ENCODE results near the gene PHLDA3. TPM values are rescaled to one million over a fixed set of nuclear protein-coding genes. Genes with fewer than 3 reads are reported as not detected.

Gene PHLDA3
- total RNA-seq, 2 donors from 2014 or later, result 25.2 to 48.8 TPM

DNA sequence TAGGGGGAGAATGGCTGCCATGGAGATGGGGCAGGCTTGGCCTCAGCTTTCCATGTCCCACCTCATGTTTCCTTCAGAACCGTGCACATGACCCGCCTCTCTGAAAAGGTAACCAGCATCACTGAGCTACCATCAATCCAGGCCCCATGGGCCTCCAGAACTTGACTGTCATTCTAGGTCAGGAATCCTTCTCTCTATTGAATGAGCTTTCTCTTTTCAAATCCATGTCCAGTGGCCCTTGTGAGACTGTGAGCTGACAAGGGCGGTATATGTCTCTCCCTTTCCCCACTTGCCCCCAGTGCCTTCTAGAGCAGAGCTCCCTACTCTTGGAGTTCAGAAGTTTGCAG, 33.5 kb upstream of the PHLDA3 start:
- intact Hi-C loops (cut with DNase I), result no loop called here
- Histone ChIP-seq H3K27ac (peak overlapping the region; percentile 22 to 90 (median 66)), H3K9me3 (no peaks in the 10 kb centered on the region), H3K4me3 (no peak overlapping the region), H3K4me1 (peaks cover 76% of the 10 kb centered on the region), H3K27me3 (no peaks in the 10 kb centered on the region), H3K36me3 (replicated peaks in 1 of 2; ENCODE audit: insufficient read depth in 1 of 2, low read depth in 2 of 2) (no peaks in the 10 kb centered on the region)
- TF ChIP-seq, protein P1, sequence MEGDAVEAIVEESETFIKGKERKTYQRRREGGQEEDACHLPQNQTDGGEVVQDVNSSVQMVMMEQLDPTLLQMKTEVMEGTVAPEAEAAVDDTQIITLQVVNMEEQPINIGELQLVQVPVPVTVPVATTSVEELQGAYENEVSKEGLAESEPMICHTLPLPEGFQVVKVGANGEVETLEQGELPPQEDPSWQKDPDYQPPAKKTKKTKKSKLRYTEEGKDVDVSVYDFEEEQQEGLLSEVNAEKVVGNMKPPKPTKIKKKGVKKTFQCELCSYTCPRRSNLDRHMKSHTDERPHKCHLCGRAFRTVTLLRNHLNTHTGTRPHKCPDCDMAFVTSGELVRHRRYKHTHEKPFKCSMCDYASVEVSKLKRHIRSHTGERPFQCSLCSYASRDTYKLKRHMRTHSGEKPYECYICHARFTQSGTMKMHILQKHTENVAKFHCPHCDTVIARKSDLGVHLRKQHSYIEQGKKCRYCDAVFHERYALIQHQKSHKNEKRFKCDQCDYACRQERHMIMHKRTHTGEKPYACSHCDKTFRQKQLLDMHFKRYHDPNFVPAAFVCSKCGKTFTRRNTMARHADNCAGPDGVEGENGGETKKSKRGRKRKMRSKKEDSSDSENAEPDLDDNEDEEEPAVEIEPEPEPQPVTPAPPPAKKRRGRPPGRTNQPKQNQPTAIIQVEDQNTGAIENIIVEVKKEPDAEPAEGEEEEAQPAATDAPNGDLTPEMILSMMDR (IDR thresholded peaks at IDR 0.05), result no peak
- no peak for TF ChIP-seq POLR2A (IDR thresholded peaks at IDR 0.05)
- no peak for DNase-seq
- 70 to 100% methylated on average over 1 to 3 of the region's 3 CpGs for WGBS, 2 donors
- no peak for ATAC-seq

DNA sequence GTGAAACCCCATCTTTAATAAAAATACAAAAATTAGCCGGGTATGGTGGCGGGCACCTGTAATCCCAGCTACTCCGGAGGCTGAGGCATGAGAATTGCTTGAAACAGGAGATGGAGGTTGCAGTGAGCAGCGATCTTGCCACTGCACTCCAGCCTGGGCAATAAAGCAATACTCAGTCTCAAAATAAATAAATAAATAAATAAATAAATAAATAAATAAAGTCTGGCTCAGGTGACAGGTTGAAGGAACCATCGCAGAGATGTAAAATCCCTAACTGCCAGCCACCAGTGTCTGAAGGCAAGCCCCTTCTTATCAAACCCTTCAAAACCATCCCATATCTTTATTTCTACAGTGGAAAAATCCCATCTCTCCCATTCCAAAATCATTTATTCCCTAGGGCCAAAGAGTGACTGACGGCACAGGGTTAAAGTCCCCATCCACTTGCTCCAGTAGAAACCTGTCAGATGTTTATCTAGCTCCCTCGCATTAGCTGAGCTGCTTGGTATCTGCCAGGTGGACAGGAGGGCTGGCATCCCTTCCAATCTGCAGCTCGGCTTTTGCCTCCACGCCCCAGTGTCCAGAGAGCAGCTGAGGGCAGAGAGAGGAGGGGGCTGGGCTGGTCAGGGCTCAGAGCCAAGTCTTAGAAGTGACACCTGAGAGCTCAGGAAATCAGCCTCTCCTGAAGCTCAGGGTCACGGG, 33.0 kb upstream of the PHLDA3 start:
- peak overlapping the region; percentile 22 to 90 (median 66) for H3K27ac ChIP-seq
- H3K36me3 ChIP-seq (replicated peaks in 1 of 2; ENCODE audit: insufficient read depth in 1 of 2, low read depth in 2 of 2), result no peaks in the 10 kb centered on the region
- intact Hi-C loops (cut with DNase I), result no loop called here
- no peaks in the 10 kb centered on the region for H3K27me3 ChIP-seq
- TF ChIP-seq, protein P1 (IDR thresholded peaks at IDR 0.05), result no peak
- no peak for TF ChIP-seq POLR2A (IDR thresholded peaks at IDR 0.05)
- ATAC-seq, result no peak
- 59 to 66% methylated on average over 6 to 9 of the region's 10 CpGs for WGBS, 2 donors
- DNase-seq, result peak; percentile 45 to 72 (median 63)
- H3K9me3 ChIP-seq, result no peaks in the 10 kb centered on the region
- no peak overlapping the region for H3K4me3 ChIP-seq
- peaks cover 71% of the 10 kb centered on the region for H3K4me1 ChIP-seq

DNA sequence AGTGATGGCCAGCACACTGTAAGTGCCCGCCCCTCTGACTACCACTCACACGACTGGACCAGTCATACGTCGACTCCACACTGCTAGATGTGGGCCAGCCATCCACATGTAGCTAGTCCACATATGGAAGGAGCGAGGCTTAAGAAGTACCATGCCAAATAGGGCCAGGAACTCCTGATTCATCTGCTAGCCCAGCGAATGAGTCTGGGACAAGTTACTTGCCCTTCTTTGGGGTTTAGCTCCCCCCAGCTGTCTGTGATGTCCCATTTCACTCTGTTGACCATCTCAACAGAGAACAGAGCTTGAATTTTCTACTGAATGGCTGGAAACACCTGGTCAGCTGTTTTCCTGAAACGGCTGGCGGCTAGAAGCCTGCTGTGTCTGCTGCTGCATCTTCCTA, 32.2 kb upstream of the PHLDA3 start:
- ATAC-seq (no peak), DNase-seq (no peak)
- Histone ChIP-seq H3K27ac (peak overlapping the region; percentile 1 to 90 (median 31)), H3K4me1 (peaks cover 69% of the 10 kb centered on the region), H3K36me3 (replicated peaks in 1 of 2; ENCODE audit: insufficient read depth in 1 of 2, low read depth in 2 of 2) (no peaks in the 10 kb centered on the region), H3K27me3 (no peaks in the 10 kb centered on the region), H3K4me3 (no peak overlapping the region), H3K9me3 (no peaks in the 10 kb centered on the region)
- 83 to 88% methylated on average over 8 of the region's 8 CpGs for WGBS, 2 donors
- intact Hi-C loops (cut with DNase I), result no loop called here
- no peak for TF ChIP-seq POLR2A (IDR thresholded peaks at IDR 0.05)
- TF ChIP-seq, protein P1 (IDR thresholded peaks at IDR 0.05), result no peak

DNA sequence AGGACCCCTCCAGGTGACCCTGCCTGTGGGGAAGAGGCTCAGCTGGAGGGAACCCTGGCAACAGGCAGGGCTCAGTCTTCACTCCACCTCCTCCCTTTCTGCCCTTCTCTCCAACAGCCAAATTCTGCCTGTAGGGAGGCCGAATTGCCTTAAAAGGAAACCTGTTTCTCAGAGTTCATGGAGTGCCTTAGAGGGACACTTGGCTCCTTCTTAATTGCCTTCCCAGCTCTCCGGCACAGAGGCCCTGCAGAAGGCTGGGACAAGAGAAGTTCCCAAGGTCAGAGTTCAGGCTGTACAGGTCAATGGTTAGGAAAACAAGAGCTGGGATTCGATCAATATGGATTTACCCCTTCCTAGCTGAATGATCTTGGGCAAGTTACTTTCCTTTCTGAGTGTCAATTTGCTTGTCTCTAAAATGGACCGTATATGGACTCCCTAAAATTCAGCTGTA, 31.7 kb upstream of the PHLDA3 start:
- Histone ChIP-seq H3K36me3 (replicated peaks in 1 of 2; ENCODE audit: insufficient read depth in 1 of 2, low read depth in 2 of 2) (no peaks in the 10 kb centered on the region), H3K9me3 (no peaks in the 10 kb centered on the region), H3K4me1 (peaks cover 69% of the 10 kb centered on the region), H3K4me3 (no peak overlapping the region), H3K27me3 (no peaks in the 10 kb centered on the region), H3K27ac (peak overlapping the region; percentile 3 to 53 (median 17))
- intact Hi-C loops (cut with DNase I), result no loop called here
- WGBS, 2 donors, result 40 to 47% methylated on average over 4 of the region's 4 CpGs
- TF ChIP-seq, protein P1 (IDR thresholded peaks at IDR 0.05), result no peak
- no peak for TF ChIP-seq POLR2A (IDR thresholded peaks at IDR 0.05)
- DNase-seq (no peak), ATAC-seq (no peak)
